GM10248 (cell line): ENCODE measurements around the gene DICER1.

Experiments used
- CTCF ChIA-PET: fragments of 300-600 bp; sonication (Branson Sonifier 250); formaldehyde crosslinking; extraction: SDS; loops from one replicate; lab custom pipeline; 2021; ENCODE audit warnings: antibody characterized with exemption; lab: Yijun Ruan, JAX
- POLR2A ChIA-PET: fragments of 350-650 bp; sonication (Branson Sonifier 250); formaldehyde crosslinking; extraction: SDS; loops from one replicate; lab custom pipeline; 2020; ENCODE audit warnings: antibody characterized with exemption; lab: Yijun Ruan, JAX
- DNase-seq: peaks from one replicate; pipeline ENCODE4 v3.0.0; 2012; ENCODE audit errors: extremely low spot score
- TF ChIP-seq, protein P1 (sequence below): IDR thresholded peaks from 2 replicates; pipeline ENCODE4 v1.5.1; 2012; ENCODE audit warnings: mild to moderate bottlenecking, low read depth; ENCODE audit errors: extremely low read depth, missing control alignments, control extremely low read depth

Gene DICER1

DNA sequence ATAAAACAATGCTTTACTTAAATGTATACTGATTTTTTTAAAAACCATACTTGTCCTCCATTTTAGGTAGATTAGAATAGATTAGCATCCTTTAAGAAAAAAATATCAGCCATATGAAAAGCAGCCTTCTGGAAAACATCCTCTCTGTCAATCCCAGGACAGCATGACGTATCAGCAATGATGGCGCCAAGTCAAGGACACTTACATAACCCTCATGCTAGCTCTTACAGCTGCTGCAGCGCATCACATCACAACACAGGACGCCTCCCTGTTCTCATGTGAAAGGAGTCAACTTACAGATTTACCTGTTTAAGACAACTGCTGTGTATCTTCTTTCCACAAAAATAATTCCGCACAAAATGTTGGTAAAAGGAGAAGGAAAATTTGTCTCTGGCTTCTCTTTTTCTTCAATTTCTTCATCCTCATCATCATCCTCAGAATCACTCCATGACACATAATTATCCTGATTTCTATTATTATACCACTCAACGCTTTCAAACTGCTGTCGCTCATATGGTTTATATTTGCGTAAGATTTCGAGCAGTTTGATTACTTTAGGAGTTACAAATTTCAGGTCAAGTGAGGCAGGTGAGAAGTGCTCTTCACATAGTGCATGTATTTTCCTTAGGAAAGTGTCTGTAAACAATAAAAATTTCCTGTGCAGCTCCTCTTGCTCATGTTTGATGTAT lies 33.3 kb downstream of the DICER1 start:
- no peak for DNase-seq
- TF ChIP-seq, protein P1, sequence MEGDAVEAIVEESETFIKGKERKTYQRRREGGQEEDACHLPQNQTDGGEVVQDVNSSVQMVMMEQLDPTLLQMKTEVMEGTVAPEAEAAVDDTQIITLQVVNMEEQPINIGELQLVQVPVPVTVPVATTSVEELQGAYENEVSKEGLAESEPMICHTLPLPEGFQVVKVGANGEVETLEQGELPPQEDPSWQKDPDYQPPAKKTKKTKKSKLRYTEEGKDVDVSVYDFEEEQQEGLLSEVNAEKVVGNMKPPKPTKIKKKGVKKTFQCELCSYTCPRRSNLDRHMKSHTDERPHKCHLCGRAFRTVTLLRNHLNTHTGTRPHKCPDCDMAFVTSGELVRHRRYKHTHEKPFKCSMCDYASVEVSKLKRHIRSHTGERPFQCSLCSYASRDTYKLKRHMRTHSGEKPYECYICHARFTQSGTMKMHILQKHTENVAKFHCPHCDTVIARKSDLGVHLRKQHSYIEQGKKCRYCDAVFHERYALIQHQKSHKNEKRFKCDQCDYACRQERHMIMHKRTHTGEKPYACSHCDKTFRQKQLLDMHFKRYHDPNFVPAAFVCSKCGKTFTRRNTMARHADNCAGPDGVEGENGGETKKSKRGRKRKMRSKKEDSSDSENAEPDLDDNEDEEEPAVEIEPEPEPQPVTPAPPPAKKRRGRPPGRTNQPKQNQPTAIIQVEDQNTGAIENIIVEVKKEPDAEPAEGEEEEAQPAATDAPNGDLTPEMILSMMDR, result no peak
- CTCF ChIA-PET, result interaction anchor here (2.1 kb wide), 1 partner anchor 12 kb away, joined by 6 read pairs; no protein-coding TSS in a partner anchor
- POLR2A ChIA-PET, result no interaction called here

DNA sequence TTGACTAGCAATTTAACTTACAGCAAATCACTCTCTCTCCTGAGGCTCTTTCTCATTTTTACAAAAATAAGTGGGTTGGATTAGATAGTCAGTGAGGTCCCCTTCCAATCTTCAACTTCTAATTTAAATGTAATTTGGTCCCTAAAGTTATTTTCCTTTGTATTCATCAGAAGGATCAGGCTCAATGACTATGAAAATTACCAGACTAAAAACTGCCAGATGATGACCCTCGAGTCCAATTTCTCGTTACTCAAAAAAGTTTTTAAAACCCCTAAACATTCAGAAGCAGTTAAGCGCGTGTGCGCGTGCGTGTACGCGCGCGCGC lies 34.7 kb downstream of the DICER1 start:
- no peak for DNase-seq
- ChIA-PET CTCF (interaction anchor here (2.1 kb wide), 1 partner anchor 11 kb away, joined by 6 read pairs; no protein-coding TSS in a partner anchor), POLR2A (no interaction called here)
- TF ChIP-seq, protein P1, result no peak

DNA sequence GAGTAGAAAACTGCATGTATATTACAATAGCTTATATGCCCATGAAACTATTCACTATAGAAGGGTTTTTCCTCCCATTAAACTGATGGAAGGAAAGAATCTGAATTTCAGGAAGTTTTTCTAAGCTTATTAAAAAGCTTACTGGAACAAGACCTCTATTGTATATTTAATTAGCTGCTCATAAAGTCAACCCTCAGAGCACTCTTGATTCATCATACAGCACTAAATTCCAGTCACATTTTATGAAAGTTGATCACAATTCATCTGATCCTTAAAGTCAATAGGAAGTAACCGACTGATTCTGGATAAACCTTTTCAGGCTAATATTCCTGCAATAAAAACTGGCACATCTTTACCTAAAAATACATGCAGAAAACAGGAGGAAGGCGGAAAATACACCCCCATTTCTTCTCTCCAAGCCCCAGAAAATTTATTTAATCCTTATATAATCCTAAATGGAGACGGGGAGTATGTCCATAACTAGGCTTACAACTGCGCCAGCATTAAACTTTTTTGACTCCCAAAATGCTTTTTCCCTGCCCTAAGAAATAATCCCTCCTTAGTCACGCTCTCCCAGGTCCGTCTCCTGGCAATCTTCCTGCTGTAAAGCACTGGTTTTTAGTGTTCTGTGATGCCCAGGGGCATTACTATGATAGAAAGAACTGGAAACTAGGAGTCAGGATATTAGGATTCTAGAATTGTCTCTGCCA lies 35.3 kb downstream of the DICER1 start:
- DNase-seq, result no peak
- ChIA-PET CTCF (interaction anchor here (2.1 kb wide), 1 partner anchor 10 kb away, joined by 6 read pairs; no protein-coding TSS in a partner anchor), POLR2A (no interaction called here)
- TF ChIP-seq, protein P1, result no peak

DNA sequence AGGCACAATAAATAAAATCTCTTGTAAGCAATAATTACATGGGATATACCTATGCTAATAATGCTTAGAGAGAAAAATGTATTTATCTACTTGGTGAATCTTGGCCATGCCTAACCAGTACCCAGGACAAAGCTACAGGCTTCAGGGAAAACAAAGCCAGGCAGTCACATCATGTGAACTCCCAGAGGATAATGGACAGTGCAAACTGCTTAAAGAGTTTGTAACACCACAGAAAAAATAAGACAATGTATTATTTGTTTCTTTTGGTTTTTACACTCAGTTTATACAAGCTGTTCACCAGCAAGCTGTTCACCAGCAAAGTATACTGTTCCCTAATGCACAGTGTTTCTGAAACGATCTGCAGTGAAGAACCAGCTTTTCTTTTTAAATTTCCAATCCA lies 38.0 kb downstream of the DICER1 start:
- TF ChIP-seq, protein P1, result no peak
- POLR2A ChIA-PET, result no interaction called here
- no peak for DNase-seq
- CTCF ChIA-PET, result interaction anchor here (1.3 to 2.2 kb wide), 3 partner anchors 13 to 200 kb away, joined by 3 to 6 read pairs (median 4); partner anchors contain the start of gene CLMN

DNA sequence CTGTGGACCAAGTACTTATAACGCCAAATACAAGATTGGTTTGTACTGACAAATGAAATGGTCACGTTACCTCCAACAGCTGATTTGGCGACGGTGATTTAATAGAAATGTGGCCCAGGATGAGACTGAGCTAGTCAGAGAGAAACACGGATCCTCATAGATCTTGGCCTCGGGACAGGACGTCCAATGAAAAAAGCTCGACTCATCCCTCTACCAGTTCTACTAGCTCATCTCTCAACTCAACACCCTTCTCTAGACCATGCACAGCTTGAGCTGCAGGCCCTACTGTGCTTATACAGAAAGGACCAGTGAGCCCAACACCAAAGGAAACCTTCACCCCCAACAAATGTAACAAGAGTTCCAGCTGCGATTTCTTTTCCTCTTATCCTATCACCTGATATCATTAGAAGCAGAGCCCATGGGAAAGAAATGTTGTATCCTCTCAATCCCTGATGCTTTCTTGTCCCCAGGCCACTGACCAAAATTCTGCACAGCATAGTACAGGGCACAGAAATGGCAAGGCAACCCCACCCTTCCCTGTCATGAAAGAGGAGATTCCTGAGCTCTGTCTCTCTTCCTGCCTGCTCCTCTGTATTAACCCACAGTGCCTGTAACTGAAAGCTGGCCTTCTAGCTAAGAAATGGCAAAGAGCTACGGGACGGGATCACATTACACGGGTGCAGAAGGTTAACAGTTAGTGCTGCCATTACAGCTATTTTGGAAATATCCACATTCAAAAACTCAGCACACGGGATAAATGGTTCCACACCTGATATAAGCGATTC lies 39.2 kb downstream of the DICER1 start:
- ChIA-PET POLR2A (no interaction called here), CTCF (interaction anchor here (0.7 to 2.2 kb wide), 9 partner anchors 11 to 244 kb away, joined by 3 to 7 read pairs (median 3); partner anchors contain the start of gene CLMN)
- TF ChIP-seq, protein P1, result no peak
- DNase-seq, result no peak

DNA sequence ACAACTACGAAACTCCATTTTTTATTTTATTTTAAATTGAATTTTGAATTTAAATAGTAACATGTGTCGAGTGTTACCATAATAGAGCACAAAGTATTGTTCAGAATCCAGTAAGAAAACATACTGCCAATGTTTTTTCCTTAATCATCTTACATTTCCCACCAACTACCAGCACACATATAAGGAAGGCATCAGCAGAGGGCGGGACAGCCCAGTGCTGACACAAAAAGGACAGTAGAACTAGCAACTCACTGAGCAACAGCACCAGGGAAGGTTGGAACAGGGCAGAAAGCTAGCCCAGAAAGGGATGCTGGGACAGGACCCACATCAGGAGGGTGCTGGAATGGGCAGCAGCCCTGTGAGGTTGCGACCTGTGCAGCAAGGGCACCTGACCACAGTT lies 43.9 kb downstream of the DICER1 start:
- DNase-seq, result no peak
- TF ChIP-seq, protein P1, result no peak
- ChIA-PET CTCF (interaction anchor here (1.5 kb wide), 2 partner anchors 11 to 12 kb away, joined by 3 to 5 read pairs; no protein-coding TSS in a partner anchor), POLR2A (no interaction called here)
